A549 treated with RU486 at 1 μM for 4 hours (cell line): ENCODE measurements around the gene CXCR2. TPM values are rescaled to one million over a fixed set of nuclear protein-coding genes. Genes with fewer than 3 reads are reported as not detected.

Experiments
- total RNA-seq: library from RNA; stranded (reverse); fragments of 200-300 nt; extraction: Qiagen RNA extraction; gene quantifications from 5 replicates; pipeline ENCODE4 v1.2.3, GENCODE V29; 2022; ENCODE audit warnings: low read depth

The CXCR2 gene
- not detected in 5 replicates for total RNA-seq

GRCh38 chr2:218125626-218126080 is at the start of gene CXCR2:
Gene CXCR2, plus strand, starts transcription at chr2:218126028. Its CDS starts 8,774 bp downstream, at chr2:218134802.

DNA sequence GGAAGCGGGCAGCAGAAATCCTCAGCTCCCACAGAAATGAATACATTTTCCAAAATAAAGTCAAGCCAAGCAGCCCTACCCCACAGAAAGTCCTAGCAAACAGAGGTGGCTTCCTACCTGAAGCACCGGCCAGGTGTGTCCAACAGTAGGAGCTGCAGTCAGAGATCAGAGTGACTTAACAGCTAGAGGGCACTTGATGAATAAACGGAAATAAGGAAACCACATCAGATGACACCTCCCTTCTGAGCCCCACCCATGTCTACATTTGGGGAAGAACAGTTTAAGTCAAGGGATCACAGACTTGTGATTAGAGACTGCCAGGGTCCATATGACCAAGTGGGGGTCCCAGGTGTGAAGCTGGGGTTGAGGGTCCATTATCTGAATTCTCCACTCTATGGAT is 41.0 kb downstream of the CXCR2 start, which contains the start of gene CXCR1:
Gene CXCR1, minus strand, starts transcription at position 172 of the 400 bp plus-strand sequence. CDS start 1,751 bp downstream, outside the sequence.

Other genes with a start within 250 kb of the CXCR2 start
- gene TNS1, start 123.0 kb upstream of the CXCR2 start, total RNA-seq: 5.3 to 13.3 TPM (median 9.4 TPM) in 5 replicates
- not detected in 5 replicates for gene RUFY4, start 56.8 kb upstream of the CXCR2 start, total RNA-seq
- gene CXCR1, start 40.9 kb downstream of the CXCR2 start, total RNA-seq: not detected in 5 replicates
- gene ARPC2, start 91.2 kb downstream of the CXCR2 start, total RNA-seq: 272 to 316 TPM (median 301 TPM) in 5 replicates
- gene GPBAR1, start 135.0 kb downstream of the CXCR2 start, total RNA-seq: 0.09 to 0.21 TPM (median 0.13 TPM) in 4 of 5 replicates, not detected in the other
- 112 to 185 TPM (median 124 TPM) in 5 replicates for gene AAMP, start 144.1 kb downstream of the CXCR2 start, total RNA-seq
- gene PNKD, start 144.5 kb downstream of the CXCR2 start, total RNA-seq: 51.0 to 68.8 TPM (median 66.6 TPM) in 5 replicates
- 114 to 128 TPM (median 126 TPM) in 5 replicates for gene TMBIM1, start 166.5 kb downstream of the CXCR2 start, total RNA-seq
- 0.20 TPM in 1 of 5 replicates, not detected in the others for gene CATIP, start 230.8 kb downstream of the CXCR2 start, total RNA-seq